Activated CD4-positive, alpha-beta T cell treated with anti-CD3 and anti-CD28 coated beads for 36 hours (primary cell): ENCODE measurements around the gene SELENOI. TPM values are rescaled to one million over a fixed set of nuclear protein-coding genes. Genes with fewer than 3 reads are reported as not detected.
A peak's percentile ranks its signal among the peaks of the same experiment; 100 is the strongest.
"Not testable (repeated sequence)": the region's sequence is repeated elsewhere in the genome, so short reads cannot be mapped to it uniquely, and the experiment has no call there.

Experiments used
- ATAC-seq: fragments of 200-7000 bp; cut with Tn5 transposase; one replicate; pipeline ENCODE4 v1.10.0; 2021; ENCODE audit warnings: mild to moderate bottlenecking, moderate library complexity
- CTCF ChIA-PET: fragments of 350-600 bp; sonication (Branson Sonifier 250); formaldehyde crosslinking; loops from one replicate; lab custom pipeline; 2021; ENCODE audit warnings: antibody characterized with exemption; lab: Charles Lee
- POLR2A ChIA-PET: fragments of 350-600 bp; sonication (Branson Sonifier 250); formaldehyde crosslinking; loops from one replicate; lab custom pipeline; 2021; ENCODE audit warnings: antibody characterized with exemption, inconsistent platforms; lab: Charles Lee
- DNase-seq: peaks from one replicate; pipeline ENCODE4 v3.0.0-alpha.2; 2020
- H3K27ac Mint-ChIP-seq: one replicate; pipeline ENCODE4 v1.8.0; 2021; ENCODE audit warnings: mixed read lengths
- H3K27me3 Mint-ChIP-seq: one replicate; pipeline ENCODE4 v1.8.0; 2021; ENCODE audit warnings: mixed read lengths
- H3K36me3 Mint-ChIP-seq: one replicate; pipeline ENCODE4 v1.8.0; 2021; ENCODE audit warnings: low read depth, mixed read lengths
- H3K4me1 Mint-ChIP-seq: one replicate; pipeline ENCODE4 v1.8.0; 2021; ENCODE audit warnings: mixed read lengths
- H3K4me3 Mint-ChIP-seq: one replicate; pipeline ENCODE4 v1.8.0; 2021; ENCODE audit warnings: mild to moderate bottlenecking, moderate library complexity, mixed read lengths
- H3K9me3 Mint-ChIP-seq: one replicate; pipeline ENCODE4 v1.8.0; 2021; ENCODE audit warnings: low read depth, mixed read lengths
- intact Hi-C, 2 experiments: fragments of 100-400 bp; cut with DNase I in 1 of 2; cut with micrococcal nuclease in 1 of 2; formaldehyde crosslinking; loops; one replicate each; pipeline versions ENCODE4 v1.14.2 to v1.15.1; 2022 to 2024; cut with DNase I, micrococcal nuclease
- total RNA-seq, 2 experiments: library from RNA; stranded (reverse); gene quantifications; one replicate each; pipeline ENCODE4 v1.2.3, GENCODE V29; 2021

The SELENOI gene, protein sequence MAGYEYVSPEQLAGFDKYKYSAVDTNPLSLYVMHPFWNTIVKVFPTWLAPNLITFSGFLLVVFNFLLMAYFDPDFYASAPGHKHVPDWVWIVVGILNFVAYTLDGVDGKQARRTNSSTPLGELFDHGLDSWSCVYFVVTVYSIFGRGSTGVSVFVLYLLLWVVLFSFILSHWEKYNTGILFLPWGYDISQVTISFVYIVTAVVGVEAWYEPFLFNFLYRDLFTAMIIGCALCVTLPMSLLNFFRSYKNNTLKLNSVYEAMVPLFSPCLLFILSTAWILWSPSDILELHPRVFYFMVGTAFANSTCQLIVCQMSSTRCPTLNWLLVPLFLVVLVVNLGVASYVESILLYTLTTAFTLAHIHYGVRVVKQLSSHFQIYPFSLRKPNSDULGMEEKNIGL
- 10 to 100 TPM; 26.5 to 42.3 TPM for total RNA-seq

DNA sequence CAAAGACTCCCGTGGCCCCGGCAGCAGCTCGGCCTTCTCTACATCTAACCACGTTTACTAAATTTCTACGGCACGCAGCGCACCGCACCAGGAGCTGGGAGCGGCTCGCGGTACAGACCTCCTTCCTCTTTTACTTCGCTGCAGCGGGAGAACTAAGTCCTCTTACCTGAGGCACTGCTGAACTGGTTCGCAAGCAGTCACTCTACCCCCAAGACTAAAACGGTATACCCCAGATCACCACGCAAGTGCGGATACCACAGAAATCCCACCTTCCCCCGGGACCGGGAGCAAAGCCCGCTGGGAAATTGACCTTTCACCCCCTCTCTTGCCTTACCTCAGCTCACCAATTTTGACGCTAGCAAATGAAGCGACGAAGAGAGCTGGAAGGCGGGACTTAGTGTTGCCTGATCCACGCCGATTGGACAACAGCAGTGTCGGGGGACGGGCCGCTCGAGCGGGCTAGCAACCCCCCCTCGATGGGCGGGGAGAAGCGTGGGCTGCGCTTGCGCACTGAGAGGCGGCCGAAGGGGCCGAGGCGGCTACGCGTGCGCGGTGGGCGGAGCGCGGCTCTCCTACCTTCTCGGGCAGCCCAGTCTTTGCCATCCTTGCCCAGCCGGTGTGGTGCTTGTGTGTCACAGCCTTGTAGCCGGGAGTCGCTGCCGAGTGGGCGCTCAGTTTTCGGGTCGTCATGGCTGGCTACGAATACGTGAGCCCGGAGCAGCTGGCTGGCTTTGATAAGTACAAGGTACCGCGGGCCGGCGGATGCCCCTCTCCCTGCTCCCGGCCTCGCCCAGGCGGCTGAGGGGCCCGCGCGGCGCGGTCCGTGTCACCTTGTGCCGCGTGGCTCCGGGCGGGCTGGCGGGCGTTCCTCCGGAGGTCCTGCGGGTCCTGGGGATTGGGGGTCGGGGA, at the start of gene SELENOI:
Gene SELENOI (plus strand): TSS at position 599 of the 909 bp plus-strand sequence. CDS start 90 bp downstream, at position 689.
- peak; percentile 94 for ATAC-seq
- peak; percentile 100 for DNase-seq
- H3K9me3 Mint-ChIP-seq: no peaks in the 10 kb centered on the region
- no peaks in the 10 kb centered on the region for H3K27me3 Mint-ChIP-seq
- peaks cover 21% of the 10 kb centered on the region for H3K36me3 Mint-ChIP-seq
- POLR2A ChIA-PET: interaction anchor here (0.5 to 3.1 kb wide), 11 partner anchors 8 to 467 kb away, joined by 3 to 23 read pairs (median 3); partner anchors contain the start of genes HADHA, HADHB and RAB10
- intact Hi-C loops: loop anchor here (1.0 to 5.0 kb wide), 18 partner anchors 45 to 1011 kb away; partner anchors contain the start of genes HADHA (in 2 of the 2), HADHB (in 2 of the 2), AGBL5 (in 1 of the 2) and ASXL2 (in 1 of the 2)
- peak within 1 kb of the TSS; percentile 98 for H3K27ac Mint-ChIP-seq
- peaks cover 36% of the 10 kb centered on the region for H3K4me1 Mint-ChIP-seq
- CTCF ChIA-PET: interaction anchor here (0.6 to 2.7 kb wide), 11 partner anchors 12 to 1030 kb away, joined by 3 to 16 read pairs (median 3); partner anchors contain the start of gene HADHA
- peak within 1 kb of the TSS; percentile 91 for H3K4me3 Mint-ChIP-seq

DNA sequence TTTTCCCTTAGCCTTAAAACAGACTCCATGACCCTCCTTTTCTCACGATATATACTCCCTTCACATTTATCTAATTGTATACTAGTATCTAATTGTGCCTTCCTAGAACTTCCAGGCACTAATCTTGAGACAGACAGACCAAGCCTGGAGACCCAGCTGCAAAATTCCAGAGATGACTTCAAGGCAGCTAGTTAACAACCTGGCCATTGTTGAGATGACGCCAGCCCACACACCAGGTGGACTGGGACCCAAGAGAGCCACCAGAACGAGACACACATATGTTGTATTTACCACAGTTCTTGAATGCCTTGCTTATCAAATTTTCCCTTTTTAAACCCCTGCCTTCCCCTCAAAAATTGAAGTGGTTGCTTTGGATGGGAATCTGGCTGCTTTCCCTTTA, 48.9 kb upstream of the SELENOI start:
- H3K4me1 Mint-ChIP-seq: peaks cover 5% of the 10 kb centered on the region
- ATAC-seq: no peak
- POLR2A ChIA-PET: interaction anchor here (0.7 kb wide), 1 partner anchor 84 kb away, joined by 3 read pairs; no protein-coding TSS in a partner anchor
- H3K36me3 Mint-ChIP-seq: no peaks in the 10 kb centered on the region
- CTCF ChIA-PET: no interaction called here
- no peaks in the 10 kb centered on the region for H3K9me3 Mint-ChIP-seq
- no peak overlapping the region for H3K4me3 Mint-ChIP-seq
- H3K27ac Mint-ChIP-seq: no peak overlapping the region
- intact Hi-C loops: loop anchor here in 1 of 2 experiments (5.0 kb wide), 1 partner anchor 35 kb away; no protein-coding TSS in a partner anchor
- DNase-seq: no peak
- no peaks in the 10 kb centered on the region for H3K27me3 Mint-ChIP-seq

DNA sequence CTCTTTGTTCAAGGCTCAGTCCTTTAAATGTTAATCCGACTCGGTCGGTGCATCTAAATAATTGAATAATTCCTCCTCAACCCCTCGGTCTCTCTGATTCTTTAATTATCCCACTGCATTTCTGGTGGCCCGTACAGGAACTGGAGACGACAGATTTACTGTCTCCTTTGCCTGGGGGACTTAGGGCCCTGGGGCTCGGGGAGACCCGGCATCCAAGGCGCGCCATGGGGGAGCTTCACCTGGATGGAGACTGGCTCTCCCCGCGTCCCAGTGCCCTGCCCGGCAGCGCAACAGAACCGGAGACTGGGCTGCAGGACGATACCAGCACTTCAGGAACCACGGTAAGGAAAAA, 47.7 kb upstream of the SELENOI start:
- DNase-seq (no peak), ATAC-seq (no peak)
- CTCF ChIA-PET: interaction anchor here (0.7 to 0.8 kb wide), 2 partner anchors 90 to 641 kb away, joined by 3 read pairs; no protein-coding TSS in a partner anchor
- Mint-ChIP-seq H3K9me3 (no peaks in the 10 kb centered on the region), H3K36me3 (no peaks in the 10 kb centered on the region), H3K27me3 (no peaks in the 10 kb centered on the region), H3K4me3 (no peak overlapping the region), H3K27ac (no peak overlapping the region), H3K4me1 (no peaks in the 10 kb centered on the region)
- POLR2A ChIA-PET: no interaction called here
- intact Hi-C loops: loop anchor here in 1 of 2 experiments (5.0 kb wide), 1 partner anchor 34 kb away; no protein-coding TSS in a partner anchor

DNA sequence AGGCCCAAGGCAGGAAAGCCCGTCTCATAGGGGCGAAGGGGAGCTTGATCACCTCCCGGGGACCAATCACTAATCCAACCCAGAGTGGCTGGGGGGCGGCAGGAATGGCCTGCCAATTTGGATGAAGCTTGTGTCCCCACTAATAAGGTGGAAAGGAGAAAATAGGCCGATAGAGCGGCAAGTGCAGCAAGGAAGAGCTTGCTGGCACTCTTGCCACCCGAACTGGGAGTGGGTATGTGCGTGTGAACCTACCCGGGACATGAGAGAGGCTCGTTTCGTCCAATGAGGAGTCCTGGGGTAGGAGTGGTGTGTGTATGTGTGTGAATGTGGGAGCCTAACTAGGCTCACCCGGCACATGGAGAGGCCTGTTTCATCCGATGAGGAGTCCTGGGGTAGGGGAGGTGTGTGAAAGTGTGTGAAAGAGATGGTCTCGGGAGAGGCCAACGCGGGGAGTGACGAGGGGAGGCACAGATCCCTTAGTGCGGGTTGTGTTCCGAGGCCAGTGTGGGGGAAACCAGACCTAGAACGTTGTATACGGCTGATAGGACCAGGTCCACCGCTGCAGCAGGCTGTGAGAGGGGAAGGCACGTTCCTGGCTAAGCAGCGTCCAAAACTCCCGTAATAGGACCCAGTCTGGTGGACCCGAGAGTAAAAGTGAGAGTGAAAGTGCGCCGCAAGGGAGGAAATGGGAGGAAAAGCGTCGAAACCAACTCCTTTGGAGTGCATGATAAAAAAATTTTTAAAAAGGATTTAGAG, 47.1 kb upstream of the SELENOI start:
- no peaks in the 10 kb centered on the region for H3K36me3 Mint-ChIP-seq
- H3K4me3 Mint-ChIP-seq: no peak overlapping the region
- H3K9me3 Mint-ChIP-seq: no peaks in the 10 kb centered on the region
- intact Hi-C loops: loop anchor here (1.0 to 5.0 kb wide), 3 partner anchors 33 to 55 kb away; partner anchors contain the start of genes HADHA (in 2 of the 2), HADHB (in 2 of the 2), ADGRF3 (in 1 of the 2) and SELENOI (in 1 of the 2)
- POLR2A ChIA-PET: interaction anchor here (1.1 kb wide), 1 partner anchor 46 kb away, joined by 4 read pairs; no protein-coding TSS in a partner anchor
- ATAC-seq (peak; percentile 69), DNase-seq (peak; percentile 57)
- no peaks in the 10 kb centered on the region for H3K4me1 Mint-ChIP-seq
- no peaks in the 10 kb centered on the region for H3K27me3 Mint-ChIP-seq
- CTCF ChIA-PET: interaction anchor here (0.7 to 0.8 kb wide), 2 partner anchors 89 to 640 kb away, joined by 3 read pairs; no protein-coding TSS in a partner anchor
- H3K27ac Mint-ChIP-seq: no peak overlapping the region

DNA sequence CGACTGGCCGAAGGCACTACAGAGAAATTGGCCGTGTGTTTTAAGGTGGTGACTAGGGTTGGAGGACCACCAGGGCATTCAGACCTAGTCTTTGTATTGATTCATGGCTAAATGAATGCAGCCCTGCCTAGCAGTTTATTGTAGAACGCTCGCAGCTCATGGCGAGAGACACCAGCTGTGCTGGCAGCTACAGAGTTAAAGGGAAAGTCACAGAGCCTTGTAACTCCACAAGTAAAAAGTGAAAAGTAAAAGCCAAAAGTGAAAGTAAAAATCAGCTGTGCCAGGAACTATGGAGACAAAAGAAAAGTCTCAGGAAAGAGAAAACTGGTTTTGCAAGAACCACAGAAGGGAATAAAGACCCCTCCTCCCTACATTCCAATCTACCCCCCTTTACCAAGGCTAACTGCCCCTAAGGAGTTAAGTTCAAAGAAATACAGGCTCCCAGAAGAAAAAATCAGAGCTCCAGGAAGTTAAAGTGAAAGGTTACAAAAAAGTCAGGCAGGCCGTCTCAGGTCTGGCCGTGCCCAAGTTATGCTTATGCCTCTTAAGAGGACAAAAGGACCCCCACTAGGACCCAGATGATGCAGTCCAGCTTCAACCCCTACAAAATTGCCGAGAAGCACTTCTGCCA, 46.4 kb upstream of the SELENOI start:
- ChIA-PET POLR2A (interaction anchor here (1.1 kb wide), 1 partner anchor 45 kb away, joined by 4 read pairs; no protein-coding TSS in a partner anchor), CTCF (interaction anchor here (1.4 kb wide), 1 partner anchor 56 kb away, joined by 7 read pairs; the partner anchor contains the start of gene HADHA)
- peak; percentile 51 for DNase-seq
- no peak overlapping the region for H3K4me3 Mint-ChIP-seq
- H3K27ac Mint-ChIP-seq: no peak overlapping the region
- H3K9me3 Mint-ChIP-seq: no peaks in the 10 kb centered on the region
- ATAC-seq: peak; percentile 56
- H3K36me3 Mint-ChIP-seq: no peaks in the 10 kb centered on the region
- intact Hi-C loops: loop anchor here (1.0 to 10.0 kb wide), 4 partner anchors 33 to 165 kb away; partner anchors contain the start of genes HADHA (in 2 of the 2), HADHB (in 2 of the 2), ADGRF3 (in 1 of the 2) and SELENOI (in 1 of the 2)
- H3K4me1 Mint-ChIP-seq: no peaks in the 10 kb centered on the region
- H3K27me3 Mint-ChIP-seq: no peaks in the 10 kb centered on the region

DNA sequence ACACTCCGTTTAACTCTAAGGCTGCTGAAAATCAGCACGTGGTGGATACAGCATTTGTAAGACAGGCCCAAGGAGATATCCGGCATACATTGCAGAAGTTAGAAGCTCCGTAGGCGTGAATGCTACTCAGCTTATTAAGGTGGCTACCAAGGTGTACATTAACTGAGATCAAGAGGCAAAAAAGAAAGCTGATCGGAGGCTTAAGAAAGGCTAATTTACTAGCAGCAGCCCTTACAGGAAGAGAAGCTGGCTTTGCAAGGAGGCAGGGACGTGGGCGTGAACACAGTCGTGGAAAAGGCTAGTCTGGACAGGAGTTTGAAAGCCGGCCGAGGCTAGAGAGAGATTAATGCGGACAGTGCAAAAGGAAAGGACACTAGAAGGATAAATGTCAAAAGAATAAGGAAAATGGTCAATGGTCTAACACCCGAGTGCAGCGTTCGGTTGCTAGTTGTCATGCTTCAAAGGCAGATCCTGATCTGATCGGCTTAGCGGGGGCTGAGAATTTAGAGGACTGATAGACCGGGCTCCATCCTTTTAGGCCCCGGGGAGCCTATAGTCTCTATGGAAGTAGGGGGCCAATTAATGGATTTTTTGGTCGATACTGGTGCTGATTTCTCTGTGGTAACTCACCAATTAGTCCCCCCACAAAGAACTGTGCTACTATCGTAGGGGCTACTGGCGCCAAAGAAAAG, 45.6 kb upstream of the SELENOI start:
- no peak overlapping the region for H3K4me3 Mint-ChIP-seq
- intact Hi-C loops: loop anchor here in 1 of 2 experiments (10.0 kb wide), 1 partner anchor 164 kb away; no protein-coding TSS in a partner anchor
- no peak overlapping the region for H3K27ac Mint-ChIP-seq
- CTCF ChIA-PET: interaction anchor here (1.4 kb wide), 1 partner anchor 57 kb away, joined by 7 read pairs; the partner anchor contains the start of gene HADHA
- no peaks in the 10 kb centered on the region for H3K36me3 Mint-ChIP-seq
- no peaks in the 10 kb centered on the region for H3K4me1 Mint-ChIP-seq
- POLR2A ChIA-PET: interaction anchor here (0.7 kb wide), 1 partner anchor 468 kb away, joined by 3 read pairs; no protein-coding TSS in a partner anchor
- peak; percentile 27 for DNase-seq
- H3K27me3 Mint-ChIP-seq: no peaks in the 10 kb centered on the region
- no peaks in the 10 kb centered on the region for H3K9me3 Mint-ChIP-seq
- ATAC-seq: peak; percentile 48

DNA sequence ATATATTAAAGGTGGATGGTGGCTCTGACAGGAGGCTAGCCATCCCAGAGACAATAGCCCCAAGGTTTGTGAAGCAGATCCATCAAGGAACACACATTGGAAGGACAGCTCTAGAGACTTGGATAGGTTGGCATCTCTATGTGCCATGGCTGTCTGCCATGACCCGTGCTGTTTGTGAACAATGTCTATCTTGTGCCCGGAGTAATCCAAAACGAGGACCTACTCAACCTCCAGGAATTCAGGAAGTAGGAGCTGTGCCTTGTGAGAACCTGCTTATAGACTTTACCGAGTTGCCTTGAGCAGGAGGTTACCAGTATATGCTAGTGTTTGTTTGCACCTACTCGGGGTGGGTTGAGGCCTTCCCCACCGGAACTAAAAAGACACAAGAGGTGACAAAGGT, 43.1 kb upstream of the SELENOI start:
- DNase-seq (no peak), ATAC-seq (no peak)
- H3K9me3 Mint-ChIP-seq: no peaks in the 10 kb centered on the region
- intact Hi-C loops: loop anchor here in 1 of 2 experiments (10.0 kb wide), 1 partner anchor 162 kb away; no protein-coding TSS in a partner anchor
- POLR2A ChIA-PET: no interaction called here
- no peaks in the 10 kb centered on the region for H3K36me3 Mint-ChIP-seq
- no peaks in the 10 kb centered on the region for H3K4me1 Mint-ChIP-seq
- H3K27me3 Mint-ChIP-seq: no peaks in the 10 kb centered on the region
- H3K4me3 Mint-ChIP-seq: no peak overlapping the region
- CTCF ChIA-PET: interaction anchor here (0.7 kb wide), 1 partner anchor 67 kb away, joined by 3 read pairs; no protein-coding TSS in a partner anchor
- no peak overlapping the region for H3K27ac Mint-ChIP-seq

DNA sequence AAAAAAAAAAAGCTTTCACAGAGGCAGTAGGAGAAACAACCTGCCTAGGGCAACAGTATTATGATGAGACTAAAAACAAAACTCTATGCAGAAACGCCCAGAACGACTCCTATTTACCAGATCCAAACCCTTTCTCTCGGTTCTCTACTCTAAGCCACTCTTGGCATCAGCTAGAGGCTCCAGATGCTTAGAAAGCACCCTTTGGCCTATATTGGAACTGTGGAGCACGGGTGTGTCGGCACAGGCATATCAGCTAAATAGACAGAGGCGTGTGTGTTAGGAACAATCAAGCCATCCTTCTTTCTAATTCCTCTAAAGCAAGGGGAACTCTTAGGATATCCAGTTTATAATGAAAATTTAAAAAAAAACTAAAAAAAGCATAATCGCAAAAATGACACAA, 40.8 kb upstream of the SELENOI start:
- not testable (repeated sequence) for H3K4me3 Mint-ChIP-seq, ATAC-seq, H3K36me3 Mint-ChIP-seq, H3K27me3 Mint-ChIP-seq, H3K9me3 Mint-ChIP-seq, DNase-seq, H3K4me1 Mint-ChIP-seq, H3K27ac Mint-ChIP-seq
- CTCF ChIA-PET: interaction anchor here (0.6 to 1.0 kb wide), 5 partner anchors 16 to 761 kb away, joined by 3 to 4 read pairs (median 3); no protein-coding TSS in a partner anchor
- POLR2A ChIA-PET: interaction anchor here (0.5 to 0.7 kb wide), 2 partner anchors 62 to 128 kb away, joined by 3 to 11 read pairs; no protein-coding TSS in a partner anchor
- intact Hi-C loops: loop anchor here in 1 of 2 experiments (10.0 kb wide), 1 partner anchor 160 kb away; no protein-coding TSS in a partner anchor

DNA sequence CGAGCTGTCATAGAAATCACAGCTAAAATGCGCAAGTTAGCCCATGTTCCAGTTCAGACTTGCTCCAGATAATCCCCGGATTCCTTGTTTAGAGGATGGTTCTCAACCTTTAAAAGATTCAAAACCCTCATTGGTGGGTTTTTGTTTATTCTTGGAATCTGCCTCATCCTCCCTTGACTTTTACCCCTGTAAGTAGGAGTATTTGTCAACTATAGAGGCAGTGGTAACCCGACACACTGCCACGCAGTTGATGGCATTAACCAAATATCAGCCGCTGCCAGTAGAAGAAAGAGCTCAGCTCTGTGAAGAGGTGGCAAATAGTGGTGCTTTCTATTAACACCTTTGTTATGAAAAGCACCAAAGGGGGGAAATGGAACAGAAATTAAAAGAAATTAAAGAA, 40.4 kb upstream of the SELENOI start:
- DNase-seq (no peak), ATAC-seq (no peak)
- intact Hi-C loops: loop anchor here in 1 of 2 experiments (10.0 kb wide), 1 partner anchor 159 kb away; no protein-coding TSS in a partner anchor
- ChIA-PET POLR2A (interaction anchor here (0.7 kb wide), 1 partner anchor 129 kb away, joined by 3 read pairs; no protein-coding TSS in a partner anchor), CTCF (interaction anchor here (0.6 to 1.0 kb wide), 3 partner anchors 16 to 278 kb away, joined by 3 to 4 read pairs (median 3); no protein-coding TSS in a partner anchor)
- Mint-ChIP-seq H3K9me3 (no peaks in the 10 kb centered on the region), H3K27ac (no peak overlapping the region), H3K36me3 (no peaks in the 10 kb centered on the region), H3K4me1 (no peaks in the 10 kb centered on the region), H3K4me3 (no peak overlapping the region), H3K27me3 (no peaks in the 10 kb centered on the region)
